Measurements from ENCODE around the gene HES5. TPM values are rescaled to one million over a fixed set of nuclear protein-coding genes. Genes with fewer than 3 reads are reported as not detected.

Gene HES5
- total RNA-seq, 1 donor from 2014 or later, result 21.2 TPM

DNA sequence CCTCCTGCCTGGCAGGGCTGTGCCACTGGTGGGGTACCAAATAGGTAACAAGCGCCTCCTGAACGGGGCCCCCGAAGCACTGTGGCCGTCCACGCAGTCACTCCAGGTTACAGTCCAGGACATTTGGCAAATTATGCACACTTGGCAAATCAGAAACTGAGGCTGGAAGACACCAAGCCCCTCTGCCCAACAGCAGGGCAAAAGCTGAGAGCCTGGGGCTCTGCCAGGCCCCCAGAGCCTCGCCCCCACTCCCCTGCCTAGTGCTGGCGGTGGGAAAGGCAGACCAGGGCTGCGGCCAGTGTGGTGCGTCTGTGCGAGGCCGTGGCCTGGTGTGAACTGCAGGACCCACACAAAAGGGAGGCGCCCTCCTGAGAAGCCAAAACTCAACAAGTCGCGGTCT is 13.1 kb downstream of the HES5 start:
- Mint-ChIP-seq H3K36me3 (ENCODE audit: unreplicated experiment) (no peaks in the 10 kb centered on the region), H3K4me3 (ENCODE audit: unreplicated experiment) (no peak overlapping the region), H3K27ac (ENCODE audit: unreplicated experiment) (no peak overlapping the region), H3K4me1 (ENCODE audit: low read depth, unreplicated experiment) (peaks cover 1% of the 10 kb centered on the region), H3K9me3 (ENCODE audit: unreplicated experiment) (peaks cover 3% of the 10 kb centered on the region), H3K27me3 (ENCODE audit: unreplicated experiment) (peaks cover 4% of the 10 kb centered on the region)
- TF ChIP-seq, protein P1, sequence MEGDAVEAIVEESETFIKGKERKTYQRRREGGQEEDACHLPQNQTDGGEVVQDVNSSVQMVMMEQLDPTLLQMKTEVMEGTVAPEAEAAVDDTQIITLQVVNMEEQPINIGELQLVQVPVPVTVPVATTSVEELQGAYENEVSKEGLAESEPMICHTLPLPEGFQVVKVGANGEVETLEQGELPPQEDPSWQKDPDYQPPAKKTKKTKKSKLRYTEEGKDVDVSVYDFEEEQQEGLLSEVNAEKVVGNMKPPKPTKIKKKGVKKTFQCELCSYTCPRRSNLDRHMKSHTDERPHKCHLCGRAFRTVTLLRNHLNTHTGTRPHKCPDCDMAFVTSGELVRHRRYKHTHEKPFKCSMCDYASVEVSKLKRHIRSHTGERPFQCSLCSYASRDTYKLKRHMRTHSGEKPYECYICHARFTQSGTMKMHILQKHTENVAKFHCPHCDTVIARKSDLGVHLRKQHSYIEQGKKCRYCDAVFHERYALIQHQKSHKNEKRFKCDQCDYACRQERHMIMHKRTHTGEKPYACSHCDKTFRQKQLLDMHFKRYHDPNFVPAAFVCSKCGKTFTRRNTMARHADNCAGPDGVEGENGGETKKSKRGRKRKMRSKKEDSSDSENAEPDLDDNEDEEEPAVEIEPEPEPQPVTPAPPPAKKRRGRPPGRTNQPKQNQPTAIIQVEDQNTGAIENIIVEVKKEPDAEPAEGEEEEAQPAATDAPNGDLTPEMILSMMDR (IDR thresholded peaks at IDR 0.05; ENCODE audit: partially characterized antibody, unreplicated experiment), result no peak
- DNase-seq, result no peak

DNA sequence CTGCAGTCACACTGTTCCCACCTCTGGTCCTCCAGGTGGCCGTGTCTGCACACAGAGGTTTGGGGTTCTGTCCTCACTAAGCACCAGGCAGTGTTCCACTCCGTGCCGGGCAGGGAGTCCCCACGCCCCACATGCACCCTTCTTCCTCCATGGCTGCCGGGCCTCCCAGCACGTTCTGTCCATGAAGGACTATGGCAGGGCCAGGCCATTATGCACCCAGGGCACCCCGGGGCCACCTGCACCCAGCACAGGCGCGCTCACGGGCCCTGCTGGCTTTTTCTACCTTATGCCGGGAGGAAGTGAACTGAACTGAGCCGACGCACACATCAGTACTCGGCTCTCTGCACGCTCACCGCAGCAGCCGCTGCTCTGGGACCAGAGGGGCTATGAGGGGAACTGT is 13.9 kb downstream of the HES5 start:
- no peak overlapping the region for H3K27ac Mint-ChIP-seq (ENCODE audit: unreplicated experiment)

DNA sequence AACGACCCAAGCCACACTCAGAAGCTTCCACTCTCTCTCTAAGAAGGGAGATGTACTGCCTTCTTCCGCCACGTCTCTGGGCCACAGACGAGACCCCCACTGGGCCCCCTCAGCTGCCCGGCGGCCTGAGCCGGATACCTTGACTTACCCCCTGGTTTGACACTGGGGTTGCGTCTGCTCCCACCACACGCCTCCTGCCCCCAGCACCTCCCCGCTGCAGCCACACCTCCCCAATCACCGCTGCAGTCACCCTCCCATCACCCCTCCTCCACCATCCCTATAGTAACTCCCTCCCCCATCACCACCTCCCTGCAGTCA is 14.3 kb downstream of the HES5 start:
- no peak for DNase-seq
- H3K36me3 Mint-ChIP-seq (ENCODE audit: unreplicated experiment), result no peaks in the 10 kb centered on the region
- H3K27ac Mint-ChIP-seq (ENCODE audit: unreplicated experiment), result no peak overlapping the region
- no peaks in the 10 kb centered on the region for H3K9me3 Mint-ChIP-seq (ENCODE audit: unreplicated experiment)
- peaks cover 4% of the 10 kb centered on the region for H3K27me3 Mint-ChIP-seq (ENCODE audit: unreplicated experiment)
- H3K4me1 Mint-ChIP-seq (ENCODE audit: low read depth, unreplicated experiment), result peaks cover 2% of the 10 kb centered on the region
- H3K4me3 Mint-ChIP-seq (ENCODE audit: unreplicated experiment), result no peak overlapping the region
- TF ChIP-seq, protein P1 (IDR thresholded peaks at IDR 0.05; ENCODE audit: partially characterized antibody, unreplicated experiment), result no peak

More for the DNA sequence above, 13.9 kb downstream of the HES5 start:
- H3K4me3 Mint-ChIP-seq (ENCODE audit: unreplicated experiment), result no peak overlapping the region
- H3K4me1 Mint-ChIP-seq (ENCODE audit: low read depth, unreplicated experiment), result peaks cover 4% of the 10 kb centered on the region
- no peak for DNase-seq
- H3K36me3 Mint-ChIP-seq (ENCODE audit: unreplicated experiment), result no peaks in the 10 kb centered on the region
- H3K27me3 Mint-ChIP-seq (ENCODE audit: unreplicated experiment), result peaks cover 4% of the 10 kb centered on the region
- peaks cover 2% of the 10 kb centered on the region for H3K9me3 Mint-ChIP-seq (ENCODE audit: unreplicated experiment)
- TF ChIP-seq, protein P1 (IDR thresholded peaks at IDR 0.05; ENCODE audit: partially characterized antibody, unreplicated experiment), result no peak

DNA sequence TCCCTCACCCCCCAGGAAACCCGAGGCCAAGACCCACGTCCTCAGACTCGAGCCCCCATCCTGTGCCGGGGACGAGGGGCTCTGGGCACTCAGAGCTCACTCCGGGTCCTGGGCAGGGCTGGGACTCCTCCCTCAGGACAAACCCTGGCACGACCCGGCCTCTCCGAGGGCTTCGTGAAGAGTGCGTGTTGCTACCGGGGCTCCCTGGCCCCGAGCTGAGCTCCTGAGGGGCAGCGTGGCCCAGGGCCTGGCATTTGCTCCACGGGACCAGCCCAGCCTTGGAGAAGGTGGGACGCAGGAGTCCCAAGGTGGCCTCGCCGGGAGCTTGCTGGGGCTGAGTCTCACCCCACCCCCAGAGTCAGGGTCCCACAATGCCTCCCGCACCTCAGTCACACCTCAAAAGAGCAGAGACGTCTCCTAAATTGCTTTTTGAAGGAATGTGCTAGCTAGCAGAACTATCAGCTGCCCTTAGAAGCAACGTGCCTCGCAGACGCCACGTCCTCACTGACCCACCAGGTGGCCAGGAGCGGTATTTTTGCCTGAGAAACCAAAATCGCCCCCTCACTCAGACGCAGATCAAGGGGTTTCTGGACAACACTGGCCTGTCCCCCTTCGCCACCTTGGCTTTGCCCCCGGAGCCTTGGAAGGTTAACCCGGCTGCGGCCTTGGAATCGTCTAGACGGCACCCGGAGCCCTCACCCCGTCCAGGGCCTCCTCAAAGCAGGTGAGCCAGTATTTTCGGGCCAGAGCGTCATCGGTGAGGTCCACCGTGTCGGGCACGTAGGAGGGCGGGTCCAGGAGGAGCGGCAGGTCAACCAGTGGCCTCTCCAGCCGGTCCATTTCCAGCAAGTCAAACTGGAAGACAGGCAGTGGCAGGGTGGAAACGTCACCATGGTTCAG is 14.9 kb downstream of the HES5 start:
- no peaks in the 10 kb centered on the region for H3K36me3 Mint-ChIP-seq (ENCODE audit: unreplicated experiment)
- peaks cover 2% of the 10 kb centered on the region for H3K4me1 Mint-ChIP-seq (ENCODE audit: low read depth, unreplicated experiment)
- no peaks in the 10 kb centered on the region for H3K9me3 Mint-ChIP-seq (ENCODE audit: unreplicated experiment)
- no peak for DNase-seq
- H3K27me3 Mint-ChIP-seq (ENCODE audit: unreplicated experiment), result peaks cover 4% of the 10 kb centered on the region
- TF ChIP-seq, protein P1 (IDR thresholded peaks at IDR 0.05; ENCODE audit: partially characterized antibody, unreplicated experiment), result peak; percentile 38
- H3K4me3 Mint-ChIP-seq (ENCODE audit: unreplicated experiment), result no peak overlapping the region
- H3K27ac Mint-ChIP-seq (ENCODE audit: unreplicated experiment), result no peak overlapping the region

DNA sequence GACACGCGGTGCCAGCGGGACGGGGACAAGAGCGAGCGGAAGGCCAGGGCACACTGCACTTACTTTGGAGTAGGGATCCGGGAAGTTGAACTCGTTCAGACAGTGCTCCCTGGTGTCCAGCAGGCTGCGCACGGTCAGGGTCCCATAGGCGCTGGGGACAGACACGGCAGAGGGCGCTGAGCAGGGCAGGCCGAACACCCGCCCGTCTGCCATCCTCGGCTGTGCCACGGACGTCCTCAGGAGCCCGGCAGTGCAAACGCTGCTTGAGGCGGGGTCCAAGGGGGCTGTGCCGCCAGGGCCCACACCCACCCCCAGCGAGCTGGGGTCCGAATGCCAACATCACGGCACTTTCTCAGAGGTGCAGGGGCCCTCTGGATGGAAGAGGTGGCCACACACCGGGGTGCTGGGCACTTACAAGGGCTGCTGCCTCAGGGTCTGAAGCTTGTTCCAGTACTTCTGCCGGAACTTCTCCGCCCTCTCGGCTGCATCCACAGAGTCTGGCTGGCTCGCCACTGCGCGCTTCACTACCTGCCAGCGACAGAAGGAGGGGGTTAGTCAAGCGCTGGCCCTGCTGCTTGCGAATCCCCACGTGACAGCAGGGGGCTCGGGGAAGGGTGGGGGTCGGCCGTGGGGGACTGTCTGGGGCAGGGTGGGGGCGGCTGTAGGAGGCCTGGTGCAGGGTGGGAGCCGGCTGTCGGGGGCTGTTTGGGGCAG is 16.0 kb downstream of the HES5 start:
- DNase-seq, result no peak
- TF ChIP-seq, protein P1 (IDR thresholded peaks at IDR 0.05; ENCODE audit: partially characterized antibody, unreplicated experiment), result no peak
- H3K36me3 Mint-ChIP-seq (ENCODE audit: unreplicated experiment), result no peaks in the 10 kb centered on the region
- H3K27ac Mint-ChIP-seq (ENCODE audit: unreplicated experiment), result no peak overlapping the region
- peaks cover 4% of the 10 kb centered on the region for H3K27me3 Mint-ChIP-seq (ENCODE audit: unreplicated experiment)
- no peaks in the 10 kb centered on the region for H3K9me3 Mint-ChIP-seq (ENCODE audit: unreplicated experiment)
- H3K4me1 Mint-ChIP-seq (ENCODE audit: low read depth, unreplicated experiment), result peaks cover 2% of the 10 kb centered on the region
- H3K4me3 Mint-ChIP-seq (ENCODE audit: unreplicated experiment), result no peak overlapping the region

All from glutamatergic neuron (in vitro differentiated cells).